ENCODE measurements around the gene IFITM5.
"Not testable (repeated sequence)": the region's sequence is repeated elsewhere in the genome, so short reads cannot be mapped to it uniquely, and the experiment has no call there.

IFITM5 gene

GRCh38 chr11:293852-294661 is 5.3 kb downstream of the IFITM5 start:
- peak; percentile 32 for DNase-seq

- peak; percentile 25 for DNase-seq
These were observed 6.0 kb downstream of the IFITM5 start for GRCh38 chr11:293271-293851.

- peak; percentile 30 for DNase-seq
These were observed 6.9 kb downstream of the IFITM5 start for GRCh38 chr11:292211-293121.

GRCh38 chr11:291281-292210 is 7.8 kb downstream of the IFITM5 start:
- peak; percentile 22 for DNase-seq

- peak; percentile 21 for DNase-seq
These were observed 8.6 kb downstream of the IFITM5 start for GRCh38 chr11:290621-291231.

GRCh38 chr11:289712-290620 is 9.4 kb downstream of the IFITM5 start:
- peak; percentile 37 for DNase-seq

- no peak for DNase-seq
These were observed 10.0 kb downstream of the IFITM5 start for GRCh38 chr11:289398-289711.

- DNase-seq = peak; percentile 74
These were observed 10.6 kb downstream of the IFITM5 start, which contains the start of gene PGGHG for GRCh38 chr11:288478-289397. Gene PGGHG (plus strand): TSS chr11:289126. CDS start chr11:289817, 691 bp downstream.

- peak; percentile 21 for DNase-seq
These were observed 11.4 kb downstream of the IFITM5 start for GRCh38 chr11:287821-288477.

- not testable (repeated sequence) for DNase-seq
These were observed 12.1 kb downstream of the IFITM5 start for GRCh38 chr11:286977-287820.

GRCh38 chr11:285894-286220 is 13.5 kb downstream of the IFITM5 start:
- no peak for DNase-seq

- peak; percentile 16 for DNase-seq
These were observed 14.1 kb downstream of the IFITM5 start for GRCh38 chr11:285021-285893.

GRCh38 chr11:284105-285020 is 15.0 kb downstream of the IFITM5 start:
- DNase-seq = peak; percentile 27

- DNase-seq = no peak
These were observed 15.8 kb downstream of the IFITM5 start for GRCh38 chr11:283405-284104.

- DNase-seq = no peak
These were observed 16.5 kb downstream of the IFITM5 start for GRCh38 chr11:282630-283360.
